OCI-LY3 (cell line): ENCODE data around the gene TBC1D22B.

ENCODE experiments used
- H2AFZ ChIP-seq: fragments of 200-600, 300-600 bp; shearing (Covaris generic); 2 replicates; pipeline ENCODE4 v1.6.0; 2014; ENCODE audit warnings: antibody characterized with exemption, low read depth, low read length
- H3K27ac ChIP-seq: fragments of 200-600, 300-600 bp; sonication (generic); 2 replicates; pipeline ENCODE4 v1.5.1; 2014; ENCODE audit warnings: mild to moderate bottlenecking, low read length, moderate library complexity, mixed read lengths
- H3K27me3 ChIP-seq: fragments of 200-600, 300-600 bp; sonication (generic); 2 replicates; pipeline ENCODE4 v1.6.1; 2014; ENCODE audit warnings: low read depth, low read length, mixed read lengths
- H3K36me3 ChIP-seq: fragments of 200-600, 300-600 bp; sonication (generic); replicated peaks from 2 replicates; pipeline ENCODE3; 2014; ENCODE audit warnings: low read depth, low read length, mixed read lengths
- H3K4me1 ChIP-seq: fragments of 300-600, 200-600 bp; sonication (generic); 2 replicates; pipeline ENCODE4 v1.6.1; 2014; ENCODE audit warnings: low read length, mixed read lengths
- H3K4me2 ChIP-seq: fragments of 200-600, 300-600 bp; sonication (generic); 2 replicates; pipeline ENCODE4 v1.6.1; 2014; ENCODE audit warnings: low read length, mixed read lengths
- H3K4me3 ChIP-seq: fragments of 300-600, 200-600 bp; sonication (generic); 2 replicates; pipeline ENCODE4 v1.5.1; 2014; ENCODE audit warnings: antibody characterized with exemption, mild to moderate bottlenecking, low read length, moderate library complexity
- H3K79me2 ChIP-seq: fragments of 300-600, 200-600 bp; shearing (Covaris generic); 2 replicates; pipeline ENCODE4 v1.6.1; 2014; ENCODE audit warnings: mild to moderate bottlenecking, low read length, mixed read lengths
- H3K9ac ChIP-seq: fragments of 300-600, 200-600 bp; shearing (Covaris generic); 2 replicates; pipeline ENCODE4 v1.6.0; 2014; ENCODE audit warnings: mild to moderate bottlenecking, low read length, moderate library complexity
- H3K9me3 ChIP-seq: fragments of 200-600, 300-600 bp; shearing (Covaris generic); 2 replicates; pipeline ENCODE4 v1.6.1; 2014; ENCODE audit warnings: low read length, mixed read lengths; ENCODE audit not compliant: insufficient read depth
- H4K20me1 ChIP-seq: fragments of 200-600, 300-600 bp; sonication (generic); 2 replicates; pipeline ENCODE4 v1.6.1; 2016; ENCODE audit warnings: low read length, mixed read lengths; ENCODE audit not compliant: insufficient read depth
- EZH2phosphoT487 ChIP-seq: fragments of 200-600 bp; shearing (Covaris generic); IDR thresholded peaks from 2 replicates; pipeline ENCODE4 v1.6.1; 2018; ENCODE audit warnings: antibody characterized with exemption, mixed run types, low read depth
- TF ChIP-seq, protein P1 (sequence below): fragments of 200-600, 300-600 bp; sonication (generic); IDR thresholded peaks from 2 replicates; pipeline ENCODE4 v1.5.1; 2014; ENCODE audit warnings: antibody characterized with exemption, low read length, low read depth

The TBC1D22B gene

DNA sequence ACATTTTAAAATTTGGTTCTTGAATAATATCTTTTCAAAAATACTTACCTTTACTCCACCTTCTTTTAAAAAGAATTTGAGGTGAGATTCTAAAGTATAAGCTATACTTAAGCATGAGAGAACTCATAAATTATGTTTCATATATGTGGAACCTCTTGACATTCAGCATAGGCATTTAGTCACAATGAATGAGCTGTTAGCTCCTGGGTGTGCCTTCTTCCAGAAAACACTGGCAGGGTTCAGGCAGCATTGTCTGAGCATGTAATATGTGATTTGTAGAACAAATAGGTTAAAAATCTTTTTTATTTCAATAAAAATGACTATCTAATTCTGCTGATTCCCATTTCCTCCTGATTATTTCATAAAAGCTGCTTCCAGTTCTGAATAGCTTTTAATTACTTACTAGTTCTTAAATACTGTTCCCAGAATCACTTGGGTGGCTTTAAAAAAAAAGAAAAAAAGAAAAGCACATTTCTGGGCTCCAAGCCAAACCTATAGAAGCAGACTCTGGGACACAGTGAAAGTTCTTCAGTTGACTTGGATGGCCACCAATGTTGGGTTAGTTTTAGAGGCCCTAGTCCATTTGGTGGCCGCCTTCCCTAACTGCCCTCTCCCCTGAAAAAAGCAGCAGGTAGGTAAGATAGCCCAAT is 116.4 kb downstream of the TBC1D22B start:
- Histone ChIP-seq H3K36me3 (peaks cover 61% of the 10 kb centered on the region), H3K9ac (no peak overlapping the region), H3K27me3 (no peaks in the 10 kb centered on the region), H4K20me1 (peaks cover 5% of the 10 kb centered on the region; the same call in 1 of the 2 replicates), H3K4me1 (peaks cover 25% of the 10 kb centered on the region), H3K27ac (no peak overlapping the region), H3K4me2 (no peak overlapping the region), H3K79me2 (no peaks in the 10 kb centered on the region), H3K4me3 (no peak overlapping the region), H2AFZ (no peak overlapping the region), H3K9me3 (no peaks in the 10 kb centered on the region)
- TF ChIP-seq, protein P1, sequence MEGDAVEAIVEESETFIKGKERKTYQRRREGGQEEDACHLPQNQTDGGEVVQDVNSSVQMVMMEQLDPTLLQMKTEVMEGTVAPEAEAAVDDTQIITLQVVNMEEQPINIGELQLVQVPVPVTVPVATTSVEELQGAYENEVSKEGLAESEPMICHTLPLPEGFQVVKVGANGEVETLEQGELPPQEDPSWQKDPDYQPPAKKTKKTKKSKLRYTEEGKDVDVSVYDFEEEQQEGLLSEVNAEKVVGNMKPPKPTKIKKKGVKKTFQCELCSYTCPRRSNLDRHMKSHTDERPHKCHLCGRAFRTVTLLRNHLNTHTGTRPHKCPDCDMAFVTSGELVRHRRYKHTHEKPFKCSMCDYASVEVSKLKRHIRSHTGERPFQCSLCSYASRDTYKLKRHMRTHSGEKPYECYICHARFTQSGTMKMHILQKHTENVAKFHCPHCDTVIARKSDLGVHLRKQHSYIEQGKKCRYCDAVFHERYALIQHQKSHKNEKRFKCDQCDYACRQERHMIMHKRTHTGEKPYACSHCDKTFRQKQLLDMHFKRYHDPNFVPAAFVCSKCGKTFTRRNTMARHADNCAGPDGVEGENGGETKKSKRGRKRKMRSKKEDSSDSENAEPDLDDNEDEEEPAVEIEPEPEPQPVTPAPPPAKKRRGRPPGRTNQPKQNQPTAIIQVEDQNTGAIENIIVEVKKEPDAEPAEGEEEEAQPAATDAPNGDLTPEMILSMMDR = no peak
- no peak for TF ChIP-seq EZH2phosphoT487

DNA sequence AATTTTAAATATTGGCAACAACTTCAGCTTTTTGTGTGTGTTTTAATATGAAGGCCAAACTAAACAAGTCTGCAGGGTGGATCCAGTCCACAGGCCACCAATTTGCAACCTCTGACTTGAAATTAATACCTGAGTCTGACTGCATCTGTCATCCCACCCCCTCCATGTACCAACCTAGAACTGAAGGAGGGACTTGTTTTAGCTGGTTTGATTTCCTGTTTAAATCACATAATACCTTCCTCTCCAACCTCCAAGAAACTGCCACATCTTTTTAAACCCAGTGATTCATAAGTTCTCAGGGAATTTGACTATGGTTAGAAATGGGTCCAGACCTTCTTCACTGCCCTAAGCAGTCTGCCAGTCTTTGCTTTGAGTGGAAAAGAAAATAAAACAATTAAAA is 117.8 kb downstream of the TBC1D22B start:
- TF ChIP-seq, protein P1 = no peak
- H3K36me3 ChIP-seq = peaks cover 47% of the 10 kb centered on the region
- H3K4me3 ChIP-seq = no peak overlapping the region
- H3K4me1 ChIP-seq = peaks cover 25% of the 10 kb centered on the region
- H4K20me1 ChIP-seq = peaks cover 5% of the 10 kb centered on the region; the same call in 1 of the 2 replicates
- no peaks in the 10 kb centered on the region for H3K79me2 ChIP-seq
- H3K4me2 ChIP-seq = peak overlapping the region; percentile 57; the same call in 1 of the 2 replicates
- H3K27ac ChIP-seq = peak overlapping the region; percentile 2; the same call in 1 of the 2 replicates
- no peak overlapping the region for H3K9ac ChIP-seq
- no peak overlapping the region for H2AFZ ChIP-seq
- H3K27me3 ChIP-seq = no peaks in the 10 kb centered on the region
- no peaks in the 10 kb centered on the region for H3K9me3 ChIP-seq

DNA sequence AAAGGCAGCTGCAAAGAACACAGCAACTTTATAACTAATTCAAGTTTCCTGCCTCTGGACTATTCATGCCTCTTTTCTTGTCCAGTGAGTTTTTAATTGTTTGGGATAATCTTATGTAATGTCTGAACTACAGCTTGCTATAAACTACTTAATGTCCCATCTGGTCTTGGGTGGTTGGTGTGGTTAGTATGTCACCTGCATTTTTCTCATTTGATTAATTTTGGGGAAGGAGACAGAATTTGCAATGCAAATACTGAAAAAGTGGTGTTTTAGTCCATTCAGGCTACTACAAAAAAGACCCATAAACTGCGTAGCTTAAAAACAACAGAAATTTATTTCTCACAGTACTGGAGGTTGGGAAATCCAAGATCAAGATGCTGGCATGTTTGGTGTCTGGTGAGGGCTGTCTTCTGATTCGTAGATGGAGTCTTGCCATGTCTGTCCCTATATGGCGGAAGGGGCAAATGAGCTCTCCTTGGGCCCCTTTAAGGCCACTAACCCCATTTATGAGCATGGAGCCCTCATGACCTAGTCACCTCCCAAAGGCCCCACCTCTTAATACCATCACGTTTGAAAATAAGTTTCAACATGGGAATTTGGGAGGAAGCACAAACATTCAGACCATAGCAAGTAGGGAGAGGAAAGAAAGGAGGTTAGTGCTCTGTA is 118.6 kb downstream of the TBC1D22B start:
- Histone ChIP-seq H3K36me3 (peaks cover 48% of the 10 kb centered on the region), H3K4me3 (0 out of 2 replicates have a peak overlapping the region, but pooled peaks have one; percentile 3), H3K79me2 (no peaks in the 10 kb centered on the region), H3K27ac (peak overlapping the region; percentile 15; the same call in 1 of the 2 replicates), H3K4me1 (peaks cover 25% of the 10 kb centered on the region), H3K27me3 (no peaks in the 10 kb centered on the region), H4K20me1 (peaks cover 5% of the 10 kb centered on the region; the same call in 1 of the 2 replicates), H3K9me3 (no peaks in the 10 kb centered on the region), H2AFZ (no peak overlapping the region), H3K9ac (no peak overlapping the region), H3K4me2 (peak overlapping the region; percentile 57)
- TF ChIP-seq, protein P1 = no peak
- no peak for TF ChIP-seq EZH2phosphoT487

DNA sequence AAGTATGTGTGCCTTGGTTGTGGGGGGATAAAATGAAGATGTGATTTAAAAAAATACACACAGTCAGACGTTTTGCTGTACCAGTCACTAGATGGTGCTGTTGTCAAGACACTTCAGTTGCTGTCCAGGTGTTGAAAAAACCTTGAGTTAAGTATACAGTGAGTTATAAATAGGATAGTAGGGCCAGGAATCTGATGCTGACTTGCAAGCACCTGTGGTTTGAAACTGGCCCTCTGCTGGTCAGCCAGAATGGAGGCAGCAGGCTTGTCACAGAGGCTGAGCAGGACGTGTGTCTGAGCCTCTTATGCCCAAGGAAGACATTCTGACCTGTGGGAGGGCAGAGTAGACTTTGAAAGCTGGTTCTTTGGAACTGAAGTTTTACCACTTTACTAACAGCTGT is 124.0 kb downstream of the TBC1D22B start:
- H3K9me3 ChIP-seq = no peaks in the 10 kb centered on the region
- no peak for TF ChIP-seq EZH2phosphoT487
- TF ChIP-seq, protein P1 = peak; percentile 88

More for the DNA sequence above, 124.0 kb downstream of the TBC1D22B start:
- Histone ChIP-seq H3K27ac (no peak overlapping the region), H3K4me1 (peaks cover 2% of the 10 kb centered on the region), H3K79me2 (no peaks in the 10 kb centered on the region), H3K9ac (no peak overlapping the region), H3K36me3 (peaks cover 36% of the 10 kb centered on the region), H2AFZ (no peak overlapping the region), H3K27me3 (no peaks in the 10 kb centered on the region), H3K4me3 (no peak overlapping the region), H4K20me1 (no peaks in the 10 kb centered on the region), H3K4me2 (no peak overlapping the region)
